Brain microvascular endothelial cell (primary cell): Measurements from ENCODE around the gene CDK5RAP2.

ENCODE experiments used
- DNase-seq: peaks from one replicate; pipeline ENCODE4 v3.0.0-alpha.2; 2020
- H3K27ac ChIP-seq: fragments of 250-450 bp; sonication (Bioruptor Pico); 2 replicates; pipeline ENCODE4 v1.5.1; 2020; ENCODE audit warnings: mild to moderate bottlenecking, moderate library complexity
- H3K27me3 ChIP-seq: fragments of 250-450 bp; sonication (Bioruptor Pico); replicated peaks from 2 replicates; pipeline ENCODE4 v1.5.1; 2020; ENCODE audit warnings: mild to moderate bottlenecking
- H3K36me3 ChIP-seq: fragments of 250-450 bp; sonication (Bioruptor Pico); replicated peaks from 2 replicates; pipeline ENCODE4 v1.5.1; 2020; ENCODE audit warnings: mild to moderate bottlenecking
- H3K4me3 ChIP-seq: 2 replicates; pipeline ENCODE4 v1.5.1; 2011; ENCODE audit warnings: low read depth, mild to moderate bottlenecking, control low read depth, low read length, moderate library complexity
- CTCF ChIP-seq: IDR thresholded peaks from 2 replicates; pipeline ENCODE4 v1.5.1; 2011; ENCODE audit warnings: low read depth, mild to moderate bottlenecking, moderate library complexity, low read length, control low read depth, inconsistent platforms; ENCODE audit errors: missing control alignments
- in situ Hi-C: cut with HindIII; loops from 2 replicates; pipeline ENCODE4 v1.10.0; 2017; ENCODE audit warnings: low sequenced_read_pairs, low pct_ligation_motif_present

The CDK5RAP2 gene

GRCh38 chr9:120569556-120569955, 10.4 kb downstream of the CDK5RAP2 start:
- Histone ChIP-seq H3K27me3 (no peaks in the 10 kb centered on the region), H3K4me3 (no peak overlapping the region), H3K36me3 (peaks cover 5% of the 10 kb centered on the region), H3K27ac (no peak overlapping the region)
- DNase-seq: no peak
- in situ Hi-C loops: no loop called here
- TF ChIP-seq CTCF: peak; percentile 16

- H3K36me3 ChIP-seq: peaks cover 5% of the 10 kb centered on the region
- DNase-seq: no peak
- no peak overlapping the region for H3K27ac ChIP-seq
- in situ Hi-C loops: no loop called here
- H3K4me3 ChIP-seq: no peak overlapping the region
- no peak for TF ChIP-seq CTCF
- H3K27me3 ChIP-seq: no peaks in the 10 kb centered on the region
Observed at GRCh38 chr9:120568816-120569215, 11.2 kb downstream of the CDK5RAP2 start.

GRCh38 chr9:120567874-120568273, 12.1 kb downstream of the CDK5RAP2 start:
- in situ Hi-C loops: no loop called here
- Histone ChIP-seq H3K27ac (no peak overlapping the region), H3K4me3 (no peak overlapping the region), H3K36me3 (peaks cover 5% of the 10 kb centered on the region), H3K27me3 (no peaks in the 10 kb centered on the region)
- DNase-seq: no peak
- no peak for TF ChIP-seq CTCF

- no peak for DNase-seq
- in situ Hi-C loops: no loop called here
- Histone ChIP-seq H3K4me3 (no peak overlapping the region), H3K27me3 (no peaks in the 10 kb centered on the region), H3K36me3 (peaks cover 5% of the 10 kb centered on the region), H3K27ac (no peak overlapping the region)
- TF ChIP-seq CTCF: no peak
Observed at GRCh38 chr9:120567081-120567480, 12.9 kb downstream of the CDK5RAP2 start.

- TF ChIP-seq CTCF: no peak
- no peak overlapping the region for H3K4me3 ChIP-seq
- H3K27me3 ChIP-seq: no peaks in the 10 kb centered on the region
- in situ Hi-C loops: no loop called here
- H3K27ac ChIP-seq: no peak overlapping the region
- DNase-seq: no peak
- no peaks in the 10 kb centered on the region for H3K36me3 ChIP-seq
Observed at GRCh38 chr9:120564589-120564988, 15.4 kb downstream of the CDK5RAP2 start.

- no peak for DNase-seq
- H3K4me3 ChIP-seq: no peak overlapping the region
- H3K36me3 ChIP-seq: no peaks in the 10 kb centered on the region
- in situ Hi-C loops: no loop called here
- no peak for TF ChIP-seq CTCF
- H3K27me3 ChIP-seq: no peaks in the 10 kb centered on the region
- H3K27ac ChIP-seq: no peak overlapping the region
Observed at GRCh38 chr9:120562861-120563443, 17.0 kb downstream of the CDK5RAP2 start.
